ENCODE results near the gene RNF38. TPM values are rescaled to one million over a fixed set of nuclear protein-coding genes. Genes with fewer than 3 reads are reported as not detected.
"Not testable (repeated sequence)": the region's sequence is repeated elsewhere in the genome, so short reads cannot be mapped to it uniquely, and the experiment has no call there.

Gene RNF38
- total RNA-seq, 1 donor from 2014 or later = 47.3 TPM

DNA sequence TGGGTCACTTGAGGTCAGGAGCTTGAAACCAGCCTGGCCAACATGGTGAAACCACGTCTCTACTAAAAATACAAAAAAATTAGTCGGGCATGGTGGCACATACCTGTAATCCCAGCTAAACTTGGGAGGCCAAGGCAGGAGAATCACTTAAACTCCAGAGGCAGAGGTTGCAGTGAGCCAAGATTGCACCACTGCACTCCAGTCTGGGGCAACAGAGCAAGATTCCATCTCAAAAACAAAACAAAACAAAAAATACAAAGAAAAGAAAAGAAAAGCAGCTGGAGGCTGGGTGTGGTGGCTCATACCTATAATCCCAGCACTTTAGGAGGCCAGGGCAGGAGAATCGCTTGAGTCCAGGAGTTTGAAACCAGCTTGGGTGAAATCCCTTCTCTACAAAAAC lies 105.1 kb downstream of the RNF38 start:
- not testable (repeated sequence) for DNase-seq (ENCODE audit: low read depth)

DNA sequence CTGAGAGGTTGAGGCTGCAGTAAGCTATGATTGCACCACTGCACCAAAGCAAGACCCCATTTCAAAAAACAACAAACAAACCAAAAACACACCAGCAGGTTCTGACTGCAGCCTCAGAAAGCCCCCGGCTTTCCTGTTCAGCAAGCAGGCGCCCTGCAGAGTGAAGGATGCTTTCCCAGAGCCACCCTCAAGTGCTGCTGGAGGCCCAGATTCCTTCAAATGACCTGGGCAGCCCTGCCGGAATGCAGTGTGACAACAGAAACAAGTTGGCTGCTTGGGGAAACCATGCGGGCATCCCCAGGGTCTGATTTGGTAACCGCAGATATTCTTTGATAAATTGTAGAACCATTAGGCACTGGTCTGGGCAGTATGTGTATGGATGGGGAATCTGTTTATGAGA lies 106.2 kb downstream of the RNF38 start:
- DNase-seq (ENCODE audit: low read depth) = no peak

DNA sequence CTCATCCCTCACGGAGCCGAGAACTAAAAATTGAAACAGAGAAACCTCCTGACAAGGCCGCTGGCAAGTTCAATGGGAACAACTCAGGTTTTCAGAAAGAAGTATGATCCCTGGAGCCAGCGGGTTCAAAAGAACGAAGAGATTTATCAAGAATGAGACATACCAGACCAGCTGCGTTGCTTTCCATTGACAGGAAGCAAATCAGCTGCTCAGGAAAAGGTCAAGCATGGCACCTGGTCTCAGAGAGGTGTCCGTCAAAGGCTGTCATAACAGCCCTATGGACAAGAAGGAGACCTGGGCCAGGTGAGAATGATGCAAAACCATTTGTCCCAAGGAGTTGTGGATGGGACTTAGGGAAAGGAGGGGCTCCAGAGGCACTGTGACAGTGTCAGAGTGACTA lies 106.9 kb downstream of the RNF38 start:
- no peak for DNase-seq (ENCODE audit: low read depth)

DNA sequence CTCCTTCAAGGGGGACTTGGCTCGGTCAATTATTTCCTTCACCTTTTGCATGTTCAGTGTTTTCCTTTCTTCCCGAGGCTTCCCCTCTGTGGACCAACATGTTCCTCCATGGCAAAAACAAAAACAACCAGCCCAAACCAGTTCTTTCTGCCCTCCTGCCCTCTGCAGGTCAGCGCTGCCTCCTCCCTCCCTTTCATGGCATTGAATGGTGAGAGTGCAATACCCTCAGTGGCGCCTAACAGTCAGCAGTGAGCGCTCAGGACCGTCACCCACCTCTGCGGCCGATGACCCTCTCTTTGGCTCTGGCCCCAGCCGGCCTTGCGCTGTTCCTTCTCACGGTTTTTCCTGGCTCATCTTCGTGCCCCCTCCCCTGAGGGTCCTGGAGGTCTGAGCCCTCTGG lies 107.4 kb downstream of the RNF38 start:
- DNase-seq (ENCODE audit: low read depth) = no peak

DNA sequence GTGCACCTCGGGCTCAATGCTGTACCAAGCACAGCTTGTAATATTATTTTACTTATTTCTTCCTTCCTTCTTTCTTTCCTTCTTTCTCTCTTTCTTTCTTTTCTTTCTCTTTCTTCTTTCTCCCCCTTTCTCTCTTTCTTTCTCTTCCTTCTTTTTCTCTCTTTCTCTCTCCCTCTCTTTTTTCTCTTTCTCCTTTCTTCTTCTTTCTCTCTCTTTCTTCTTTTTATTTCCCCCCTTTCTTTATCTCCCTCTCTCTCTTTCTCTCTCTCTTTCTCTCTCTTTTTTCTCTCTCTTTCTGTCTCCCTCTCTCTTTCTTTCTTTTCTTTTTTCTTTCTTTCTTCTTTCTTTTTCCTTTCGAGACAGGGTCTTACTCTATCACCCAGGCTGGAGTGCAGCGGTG lies 109.1 kb downstream of the RNF38 start:
- no peak for DNase-seq (ENCODE audit: low read depth)

DNA sequence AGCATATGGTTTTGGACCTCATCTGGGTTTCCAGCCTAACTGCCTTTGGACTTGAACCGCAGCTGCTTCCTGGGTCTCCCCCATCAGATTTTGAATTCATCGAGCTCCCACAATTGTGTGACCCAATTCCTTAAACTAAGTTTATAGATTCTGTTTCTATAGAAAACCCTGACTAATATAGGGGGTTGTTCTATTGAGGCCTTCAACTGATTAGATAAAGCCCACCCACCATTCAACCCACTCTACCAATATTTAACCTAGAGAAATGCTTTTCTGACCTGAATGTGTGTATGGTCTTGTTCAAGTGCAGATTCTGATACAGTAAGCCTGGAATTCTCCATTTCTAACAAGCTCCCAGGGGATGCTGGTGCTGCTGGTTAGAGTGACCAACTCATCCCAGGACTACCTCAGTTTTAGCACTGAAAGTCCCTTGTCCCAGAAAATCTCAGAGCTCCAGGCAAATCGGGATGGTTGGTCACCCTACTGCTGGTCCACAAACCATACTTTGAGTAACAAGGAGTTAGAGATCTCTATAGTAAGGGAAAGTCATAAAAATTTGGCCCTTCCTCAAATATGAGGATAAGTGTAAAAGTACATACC lies 110.1 kb downstream of the RNF38 start:
- no peak for DNase-seq (ENCODE audit: low read depth)

DNA sequence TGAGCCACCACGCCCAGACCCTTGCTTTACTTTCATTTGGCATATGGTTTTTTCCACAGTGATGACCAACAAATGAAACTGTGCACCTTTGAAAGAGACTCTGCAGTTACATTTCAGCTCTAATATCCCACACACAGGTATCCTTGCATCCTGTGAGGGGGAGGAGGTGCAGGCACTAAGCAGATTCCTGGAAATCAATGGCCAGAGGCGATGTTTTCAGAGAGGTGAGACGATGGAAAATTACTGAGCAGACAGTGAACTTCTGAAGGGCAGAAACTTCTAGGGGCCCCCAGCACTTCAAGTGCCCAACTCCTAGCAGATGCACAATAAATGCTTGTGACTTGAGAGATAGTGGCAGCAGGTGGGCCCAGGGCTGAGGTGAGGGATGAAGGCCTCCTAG lies 112.0 kb downstream of the RNF38 start:
- peak; percentile 46 for DNase-seq (ENCODE audit: low read depth)

Other genes starting within 250 kb of the RNF38 start
- 0.55 and 1.4 TPM in 2 replicates for gene CCIN, start 230.9 kb downstream of the RNF38 start, total RNA-seq
- 391 and 514 TPM in 2 replicates for gene CLTA, start 209.3 kb downstream of the RNF38 start, total RNA-seq
- gene GNE, start 141.8 kb downstream of the RNF38 start, total RNA-seq = 46.4 and 69.7 TPM in 2 replicates
- gene MELK, start 172.6 kb upstream of the RNF38 start, total RNA-seq = 6.3 and 33.0 TPM in 2 replicates